ENCODE measurements around the gene LDAH.

Gene LDAH

DNA sequence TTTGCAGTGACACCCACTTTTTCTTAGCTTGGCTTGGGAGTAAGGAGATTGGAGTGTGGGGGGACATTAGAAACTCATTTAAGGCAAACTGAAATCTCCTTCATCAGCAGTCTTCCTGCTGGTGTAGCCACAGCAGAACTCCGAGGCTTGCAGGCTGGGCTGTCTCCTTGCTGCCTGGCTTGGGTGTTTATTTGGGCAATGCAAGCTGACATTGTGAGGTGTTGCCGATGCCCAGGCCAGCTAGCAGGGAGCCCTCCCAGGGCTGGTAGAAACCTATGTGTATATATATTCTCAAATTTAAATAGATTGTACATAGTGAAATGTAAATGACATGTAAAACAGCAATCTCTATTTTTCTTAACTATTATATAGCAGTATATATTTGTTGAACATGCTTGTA, 144.1 kb downstream of the LDAH start:
- no peak for DNase-seq

DNA sequence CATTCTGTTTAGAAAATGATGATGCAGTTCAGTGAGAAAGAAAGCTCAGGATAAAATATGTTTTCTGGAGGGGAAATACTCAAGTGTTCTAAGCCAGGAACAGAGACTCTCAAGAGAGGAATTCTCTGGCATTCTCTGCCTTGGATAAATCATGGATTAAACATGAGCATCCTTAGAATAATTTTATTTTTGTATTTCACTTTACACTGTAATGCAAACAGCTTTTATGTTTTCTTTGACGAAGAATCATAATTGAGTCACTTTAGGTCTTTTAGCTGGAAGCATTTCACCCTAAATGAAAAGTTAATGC, 144.9 kb downstream of the LDAH start:
- DNase-seq, result no peak

DNA sequence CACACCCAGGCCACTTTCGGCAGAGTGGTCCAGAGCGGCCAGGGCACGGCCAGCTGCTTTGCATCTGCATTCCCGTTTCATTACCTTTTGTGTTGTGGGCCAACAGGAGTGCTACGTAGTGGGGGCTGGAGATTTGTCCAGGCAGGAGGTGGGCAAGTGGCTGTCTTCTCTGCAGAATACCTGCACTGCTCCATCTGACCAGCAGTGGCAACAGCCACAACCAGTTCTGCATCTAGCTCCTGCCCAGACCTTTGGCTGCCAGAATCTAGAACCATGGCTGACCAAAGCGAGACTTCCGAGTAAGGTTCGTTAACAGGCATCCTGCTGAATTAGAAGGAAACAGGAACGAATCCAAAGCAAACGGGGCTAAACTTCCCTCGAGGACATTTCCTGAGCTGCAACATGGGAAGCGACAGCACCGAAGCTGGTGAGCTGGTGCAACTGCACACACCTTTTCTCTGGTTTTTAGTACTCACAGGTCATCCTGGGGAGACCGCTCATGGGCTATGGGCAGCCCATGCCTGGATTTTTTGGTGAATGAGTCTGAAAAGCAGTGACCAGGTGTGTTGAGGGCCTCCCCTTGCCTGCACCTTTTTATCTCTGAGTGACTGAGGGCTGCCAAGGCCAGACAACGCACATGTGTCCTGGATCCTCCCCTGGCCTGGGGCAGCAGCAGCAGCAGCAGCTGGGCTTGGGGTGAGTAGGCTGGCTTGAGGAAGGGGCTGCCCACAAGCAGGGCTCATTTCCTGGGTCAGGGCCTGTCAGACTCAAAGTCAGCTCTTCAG, 145.4 kb downstream of the LDAH start:
- no peak for DNase-seq

DNA sequence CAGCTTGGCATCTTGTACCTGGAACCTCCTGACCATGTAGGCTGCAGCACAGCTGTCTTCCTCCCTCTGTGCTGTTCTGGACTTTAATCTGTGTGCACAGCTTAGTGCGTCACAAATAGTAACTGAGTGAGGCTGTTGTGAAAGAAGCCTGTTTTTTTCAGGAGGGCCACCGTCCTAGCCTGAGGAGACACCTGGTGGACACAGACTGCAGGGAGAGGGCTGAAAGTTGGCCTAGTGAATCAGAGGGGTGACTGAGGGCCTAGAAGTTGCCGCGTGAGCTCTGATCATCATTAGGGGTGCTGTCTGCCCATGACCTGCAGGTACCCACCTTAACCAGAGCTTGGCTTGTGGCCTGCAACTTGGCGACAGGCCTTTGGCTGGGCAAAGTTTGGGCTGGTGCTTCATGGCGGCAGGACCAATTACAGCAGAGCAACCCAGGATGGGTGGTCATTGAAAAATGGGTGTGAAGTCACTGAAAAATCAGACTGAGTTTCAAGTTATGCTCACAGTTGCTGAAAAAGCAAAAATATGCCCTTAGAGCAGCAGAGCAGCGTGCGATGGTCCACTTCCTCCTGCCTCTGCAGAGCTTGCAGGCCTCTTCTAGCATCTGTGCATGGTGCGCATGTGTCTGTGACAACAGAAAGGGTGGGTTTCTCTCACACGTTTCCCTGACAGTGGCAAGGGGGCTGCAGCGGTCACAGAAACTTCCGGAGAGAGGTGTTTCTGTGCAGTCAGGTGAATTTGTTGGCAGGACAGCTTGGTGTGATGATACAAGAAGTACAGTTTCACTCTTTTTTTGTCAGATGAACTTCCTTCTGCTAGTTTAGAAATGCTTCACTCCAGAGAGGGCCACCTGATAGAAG, 146.3 kb downstream of the LDAH start:
- DNase-seq, result no peak

DNA sequence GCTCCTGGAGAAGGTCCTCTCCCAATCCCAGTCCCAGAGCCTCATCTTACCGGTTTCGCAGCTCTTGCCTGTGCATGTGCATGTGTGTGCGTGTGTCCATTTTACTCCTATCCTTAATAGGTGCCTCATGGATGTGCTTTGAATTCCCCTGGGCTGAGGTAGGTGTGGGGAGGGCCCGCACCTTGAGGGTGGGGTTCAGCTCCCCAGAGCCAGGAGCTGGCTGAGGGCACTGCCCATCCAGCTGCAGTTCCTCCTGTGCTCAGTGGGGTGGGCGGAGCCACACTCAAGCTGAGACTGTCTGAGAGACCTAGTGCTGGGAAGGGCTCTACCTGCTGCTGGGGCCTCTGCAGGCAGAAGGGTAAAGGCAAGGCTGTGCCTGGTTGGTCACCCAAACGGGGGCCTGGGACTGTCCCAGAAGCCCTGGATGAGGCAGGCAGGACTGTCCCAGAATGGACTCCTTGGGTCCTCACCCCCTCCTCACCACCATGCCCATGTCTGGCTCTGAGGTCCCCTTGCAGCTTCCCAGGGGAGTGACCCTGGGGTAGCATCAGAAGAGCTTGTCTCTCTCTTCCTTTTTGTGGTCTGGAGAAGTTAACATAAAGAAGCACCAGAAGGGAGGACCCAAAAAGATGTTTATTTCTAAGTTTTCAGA, 147.1 kb downstream of the LDAH start:
- DNase-seq, result no peak

DNA sequence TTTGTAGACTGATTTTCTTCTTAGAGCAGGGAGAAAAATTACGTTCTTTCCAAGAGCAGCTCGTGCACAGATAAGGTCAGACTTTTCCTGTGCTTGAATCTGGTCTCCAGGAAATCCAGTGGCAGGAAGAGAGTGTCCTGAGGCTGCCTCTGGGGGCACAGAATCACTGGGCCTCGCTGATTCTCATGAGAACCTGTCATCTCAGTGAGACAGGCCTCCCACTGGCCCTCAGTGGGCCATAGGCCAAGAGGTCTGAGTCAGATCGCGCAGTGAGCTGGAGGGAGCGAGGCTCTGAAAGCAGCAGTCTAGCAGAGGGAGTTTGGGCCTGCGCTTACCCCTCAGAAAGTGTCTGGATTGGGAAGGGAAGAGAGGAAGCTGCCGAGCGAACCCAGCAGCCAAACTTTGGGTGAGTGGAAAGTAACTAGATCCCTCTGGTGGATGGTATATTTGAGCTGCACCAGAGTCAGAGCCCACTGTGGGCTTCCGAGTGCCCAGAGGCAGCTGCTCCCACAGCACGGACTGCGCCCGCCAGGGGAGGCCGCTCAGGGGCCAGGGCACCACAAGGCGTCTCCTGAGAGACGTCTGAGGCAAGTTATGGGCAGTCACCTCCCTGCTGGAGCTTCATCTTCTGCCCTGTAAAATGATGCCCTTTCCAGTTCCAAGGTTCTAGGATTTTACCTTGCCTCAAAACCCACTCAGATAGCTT, 147.8 kb downstream of the LDAH start:
- DNase-seq, result no peak

DNA sequence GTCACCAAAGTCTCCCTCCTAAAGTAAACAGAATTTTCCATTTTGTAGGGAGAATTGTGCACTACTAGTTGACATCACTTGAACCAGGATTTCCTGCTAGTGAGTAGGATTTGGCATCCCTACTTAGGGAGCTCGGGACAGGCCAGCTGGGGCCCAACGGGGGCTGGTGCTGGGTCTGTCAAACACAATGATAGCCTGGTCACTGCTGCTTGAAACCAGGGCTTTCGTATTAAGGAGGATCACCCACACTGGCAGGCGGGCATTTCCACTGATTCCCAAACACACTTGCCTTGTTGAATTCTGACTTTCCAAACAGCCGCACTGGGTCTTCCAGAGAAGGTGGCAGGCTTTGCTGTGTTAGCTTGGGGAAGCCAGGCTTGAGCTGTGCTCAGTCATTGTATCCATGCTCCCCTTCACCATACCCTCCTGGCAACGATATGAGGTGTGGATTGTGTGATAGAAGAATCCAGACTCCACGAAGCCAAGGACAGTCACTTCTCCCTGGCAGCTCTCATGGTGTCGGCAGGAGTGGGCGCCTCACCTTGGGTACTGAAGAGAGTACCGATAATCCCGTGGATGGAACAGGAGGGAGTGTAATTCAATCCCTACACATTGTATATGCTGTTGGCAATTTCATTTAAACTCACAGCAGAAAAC, 148.5 kb downstream of the LDAH start:
- no peak for DNase-seq

DNA sequence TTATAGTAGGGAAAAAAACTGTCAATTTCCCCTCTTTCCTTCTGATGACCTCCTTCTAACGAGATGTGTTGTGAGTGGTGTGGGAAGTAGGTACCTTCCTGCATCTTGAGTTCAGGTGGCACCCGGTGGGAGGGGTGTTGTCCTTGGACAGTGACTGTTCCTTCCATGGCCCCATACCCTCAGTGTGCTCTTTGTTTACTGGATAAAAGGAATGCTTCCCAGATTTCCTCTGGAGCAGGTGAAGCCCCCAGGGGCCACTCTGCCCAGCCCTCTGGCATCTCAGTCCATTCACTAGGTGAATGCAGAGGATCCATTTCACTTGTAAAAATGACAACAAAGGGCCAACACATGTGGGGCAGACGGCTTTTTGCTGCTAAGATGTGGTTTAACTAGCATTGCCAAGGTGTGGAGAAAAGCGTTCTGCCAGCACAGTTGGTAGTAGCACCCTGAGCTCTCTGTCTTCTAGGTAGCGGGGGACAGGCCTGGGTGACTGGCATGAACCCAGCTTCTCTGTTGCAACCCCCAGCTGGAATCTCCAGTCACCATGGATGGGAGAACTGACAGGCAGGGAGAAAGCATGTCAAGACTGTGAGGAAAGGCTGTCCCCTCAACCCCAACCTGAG, 149.1 kb downstream of the LDAH start:
- DNase-seq, result no peak

DNA sequence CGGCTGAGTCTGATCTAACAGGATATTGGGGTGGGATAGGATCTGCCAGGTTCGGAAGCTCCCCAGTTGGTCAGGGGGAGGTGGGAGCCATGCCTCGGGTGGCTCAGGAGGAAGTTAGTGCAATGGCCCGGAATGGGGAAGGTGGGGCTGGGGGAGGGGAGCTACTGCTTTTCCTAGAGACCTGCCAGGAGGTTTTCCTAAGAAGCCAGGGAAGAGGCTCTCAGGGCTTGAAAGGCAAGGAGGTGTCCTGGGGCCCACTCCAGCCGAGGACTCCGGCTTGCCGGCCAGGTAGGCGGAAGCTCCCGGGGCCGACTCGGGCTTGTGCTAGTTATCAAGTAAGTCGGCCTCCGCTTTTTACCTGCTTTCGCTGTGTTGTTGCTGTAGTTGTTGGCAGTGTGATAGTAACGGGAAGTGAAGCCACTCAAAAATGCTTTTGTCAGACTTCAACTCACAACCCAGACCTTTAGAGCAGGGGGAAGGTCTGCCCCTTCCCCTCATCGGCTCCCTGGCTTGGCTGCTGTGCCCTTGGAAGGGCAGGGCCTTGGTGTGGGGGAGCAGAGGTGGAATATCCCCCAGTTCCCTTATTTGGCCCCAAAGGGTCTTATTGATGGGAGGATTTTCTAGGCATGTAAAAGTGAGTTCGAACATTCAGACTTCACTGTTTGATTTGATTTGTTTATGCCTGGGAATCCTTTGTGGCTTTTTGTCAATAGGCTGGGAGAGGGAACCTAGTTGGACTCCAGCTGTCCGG, 150.5 kb downstream of the LDAH start:
- DNase-seq, result no peak

DNA sequence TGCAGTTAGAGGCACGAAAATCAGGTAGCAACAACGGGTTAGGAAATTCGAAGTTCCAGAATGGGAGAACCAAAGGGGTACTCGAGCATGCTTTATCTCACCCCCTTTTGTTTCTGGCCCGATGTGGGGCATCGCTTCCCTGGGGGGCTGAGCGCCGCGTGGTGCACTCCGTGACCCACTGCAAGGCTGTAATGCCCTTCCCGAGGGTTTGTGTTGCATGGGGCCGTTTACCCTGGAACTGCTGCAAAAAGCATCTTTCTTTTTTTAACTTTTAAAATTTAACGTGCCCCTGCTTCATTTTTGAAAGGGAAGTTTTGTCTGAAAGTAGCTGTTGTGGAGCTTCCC, 151.2 kb downstream of the LDAH start:
- no peak for DNase-seq

DNA sequence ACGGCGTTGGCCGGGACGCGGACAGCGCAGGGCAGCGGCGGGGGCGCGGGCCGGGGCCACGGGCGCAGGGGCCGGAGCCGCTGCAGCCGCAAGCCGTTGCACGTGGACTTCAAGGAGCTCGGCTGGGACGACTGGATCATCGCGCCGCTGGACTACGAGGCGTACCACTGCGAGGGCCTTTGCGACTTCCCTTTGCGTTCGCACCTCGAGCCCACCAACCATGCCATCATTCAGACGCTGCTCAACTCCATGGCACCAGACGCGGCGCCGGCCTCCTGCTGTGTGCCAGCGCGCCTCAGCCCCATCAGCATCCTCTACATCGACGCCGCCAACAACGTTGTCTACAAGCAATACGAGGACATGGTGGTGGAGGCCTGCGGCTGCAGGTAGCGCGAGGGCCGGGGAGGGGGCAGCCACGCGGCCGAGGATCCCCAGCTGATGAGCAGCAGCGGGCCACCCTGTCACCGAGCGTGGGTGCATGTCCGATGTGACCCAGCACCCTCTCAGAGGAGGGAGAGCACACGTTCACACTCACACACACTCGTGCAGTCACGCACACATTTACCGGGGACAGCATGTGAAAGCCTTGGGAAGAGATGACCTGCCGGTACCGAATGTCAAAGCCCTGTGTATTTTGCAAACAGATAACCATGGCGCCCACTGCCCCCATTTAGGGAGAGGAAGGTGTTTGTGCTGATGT, 151.7 kb downstream of the LDAH start:
- DNase-seq, result no peak

DNA sequence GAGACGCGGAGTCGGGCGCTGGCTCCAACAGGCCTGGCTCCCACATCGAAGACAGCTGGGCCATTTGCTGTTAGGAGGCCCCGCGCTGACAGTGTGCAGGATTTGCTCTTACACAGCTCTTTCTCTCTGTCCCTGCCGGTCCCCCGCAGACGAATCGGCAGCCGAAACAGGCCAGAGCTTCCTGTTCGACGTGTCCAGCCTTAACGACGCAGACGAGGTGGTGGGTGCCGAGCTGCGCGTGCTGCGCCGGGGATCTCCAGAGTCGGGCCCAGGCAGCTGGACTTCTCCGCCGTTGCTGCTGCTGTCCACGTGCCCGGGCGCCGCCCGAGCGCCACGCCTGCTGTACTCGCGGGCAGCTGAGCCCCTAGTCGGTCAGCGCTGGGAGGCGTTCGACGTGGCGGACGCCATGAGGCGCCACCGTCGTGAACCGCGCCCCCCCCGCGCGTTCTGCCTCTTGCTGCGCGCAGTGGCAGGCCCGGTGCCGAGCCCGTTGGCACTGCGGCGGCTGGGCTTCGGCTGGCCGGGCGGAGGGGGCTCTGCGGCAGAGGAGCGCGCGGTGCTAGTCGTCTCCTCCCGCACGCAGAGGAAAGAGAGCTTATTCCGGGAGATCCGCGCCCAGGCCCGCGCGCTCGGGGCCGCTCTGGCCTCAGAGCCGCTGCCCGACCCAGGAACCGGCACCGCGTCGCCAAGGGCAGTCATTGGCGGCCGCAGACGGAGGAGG, 152.4 kb downstream of the LDAH start:
- DNase-seq, result no peak

DNA sequence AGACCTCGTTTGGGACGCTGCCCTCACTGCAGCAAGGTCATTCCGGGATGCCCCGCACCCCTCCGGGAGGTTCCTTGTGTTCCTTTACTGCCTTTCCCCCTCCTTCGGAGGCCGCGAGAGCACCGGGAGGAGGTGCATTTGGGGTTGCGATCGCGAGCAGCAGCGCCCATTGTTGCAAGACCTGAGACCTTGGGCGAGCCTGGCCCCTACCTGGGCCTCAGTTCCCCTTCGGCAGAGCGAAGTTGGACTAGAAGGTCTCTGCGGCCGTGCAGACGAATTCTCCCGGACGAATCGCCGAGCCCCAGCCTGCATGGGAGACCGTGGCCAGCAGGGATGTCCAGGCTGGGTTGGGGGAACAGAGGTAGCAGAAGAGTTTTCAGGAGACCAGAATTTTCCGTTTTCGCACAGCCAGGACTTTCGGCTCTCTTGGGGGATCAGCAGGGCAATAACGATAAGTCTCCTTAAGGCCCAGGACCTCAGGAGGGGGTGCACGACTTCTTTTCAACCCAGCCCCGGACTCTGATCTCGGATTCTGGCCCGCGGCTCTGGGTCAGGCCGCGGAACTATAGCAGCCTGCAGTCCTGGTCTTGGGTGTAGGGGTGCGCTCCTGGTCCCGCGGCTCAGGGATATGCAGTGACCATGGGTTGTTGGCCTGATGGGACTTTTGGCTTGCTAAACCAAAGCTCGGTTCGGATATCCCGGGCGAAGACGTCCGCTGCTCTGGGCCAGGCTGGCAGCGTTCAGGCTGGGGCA, 153.2 kb downstream of the LDAH start:
- DNase-seq, result no peak

DNA sequence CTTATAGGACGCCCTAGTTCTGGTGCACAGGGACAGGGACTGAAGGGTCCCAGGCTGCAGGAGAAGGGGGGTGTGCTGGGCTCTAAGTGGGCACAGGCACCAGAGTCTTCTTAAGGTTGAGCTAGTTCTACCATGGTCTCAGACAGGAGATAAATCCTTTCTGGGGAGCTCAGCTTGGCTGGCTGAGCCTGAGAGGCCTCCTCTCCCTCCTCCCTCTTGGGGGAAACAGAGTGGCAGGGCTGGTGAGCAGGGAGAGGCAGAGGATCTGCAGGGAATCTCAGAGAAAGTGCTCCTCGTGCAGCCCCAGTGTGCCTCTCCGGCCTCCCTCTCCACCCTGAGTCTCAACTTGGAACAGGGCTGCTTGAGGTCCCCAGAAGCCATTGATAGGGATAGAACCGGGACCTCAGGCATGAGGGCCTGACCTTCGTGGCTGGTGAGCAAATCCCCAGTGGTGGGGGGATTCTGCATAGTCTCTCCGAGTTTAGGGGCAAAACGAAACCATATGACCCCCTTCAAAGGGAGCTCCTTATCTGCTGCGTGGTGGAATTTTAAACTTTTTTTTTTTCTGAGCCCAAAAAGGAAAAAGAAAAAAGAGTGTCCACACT, 153.9 kb downstream of the LDAH start:
- no peak for DNase-seq

DNA sequence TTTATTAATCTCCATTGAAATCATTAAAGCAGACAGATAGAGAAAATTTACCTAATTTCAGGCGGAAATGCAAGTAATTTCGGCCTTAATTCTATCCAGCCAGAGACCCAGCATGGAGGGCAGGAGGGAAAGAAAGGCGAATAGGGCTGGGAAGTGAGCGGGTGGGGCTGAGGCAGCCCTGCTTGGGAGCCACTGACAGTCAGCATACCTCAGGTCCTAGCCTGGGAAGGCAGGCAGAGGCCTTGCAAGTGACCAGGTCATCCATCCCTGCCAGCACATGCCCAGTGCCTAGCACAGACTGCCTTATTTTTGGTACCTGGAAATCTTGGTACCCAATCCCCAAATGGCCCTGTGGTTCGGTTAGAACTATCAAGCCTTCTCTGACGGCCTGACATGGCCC, 154.4 kb downstream of the LDAH start:
- no peak for DNase-seq

DNA sequence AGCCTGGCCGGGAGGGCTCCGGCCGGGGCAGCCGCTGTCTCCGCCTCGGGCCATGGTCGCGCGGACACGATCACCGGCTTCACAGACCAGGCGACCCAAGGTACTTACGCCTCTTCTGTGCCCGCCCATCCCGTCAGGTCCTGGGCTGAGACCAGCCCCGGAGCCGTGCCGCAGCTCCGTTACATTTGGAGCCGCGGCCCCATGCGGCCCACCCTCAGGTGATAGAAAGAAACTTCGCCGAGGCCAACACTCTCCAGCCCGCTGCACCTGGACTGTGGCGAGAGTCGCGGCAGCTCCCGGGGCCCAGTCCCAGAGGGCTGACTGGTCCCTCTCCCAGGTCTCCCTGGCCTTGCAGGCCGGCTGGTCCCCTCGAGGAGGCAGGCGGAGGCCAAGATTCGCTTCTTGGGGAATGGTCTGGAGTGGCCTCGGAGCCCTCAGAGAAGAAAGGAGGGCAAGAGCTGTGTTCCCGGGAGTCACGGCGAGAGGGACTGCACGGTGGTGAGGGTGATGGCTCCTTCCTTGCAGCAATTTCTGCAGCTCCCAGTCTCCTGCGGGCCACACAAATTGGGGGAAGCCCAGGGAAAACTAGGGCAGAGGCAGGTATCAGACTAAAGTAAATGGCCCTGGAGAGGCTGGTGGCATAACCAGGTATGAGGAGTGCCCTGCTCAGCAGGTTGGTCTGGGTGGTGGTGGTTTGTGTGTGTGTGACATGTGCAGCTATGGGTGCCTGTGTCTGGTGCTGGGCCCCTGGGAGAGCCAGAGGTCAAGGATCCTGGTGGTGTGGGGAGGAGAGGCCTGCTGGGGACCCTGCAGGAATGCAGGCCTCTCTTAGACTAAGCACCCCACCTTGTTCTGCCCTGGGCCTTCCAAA, 155.1 kb downstream of the LDAH start:
- no peak for DNase-seq

DNA sequence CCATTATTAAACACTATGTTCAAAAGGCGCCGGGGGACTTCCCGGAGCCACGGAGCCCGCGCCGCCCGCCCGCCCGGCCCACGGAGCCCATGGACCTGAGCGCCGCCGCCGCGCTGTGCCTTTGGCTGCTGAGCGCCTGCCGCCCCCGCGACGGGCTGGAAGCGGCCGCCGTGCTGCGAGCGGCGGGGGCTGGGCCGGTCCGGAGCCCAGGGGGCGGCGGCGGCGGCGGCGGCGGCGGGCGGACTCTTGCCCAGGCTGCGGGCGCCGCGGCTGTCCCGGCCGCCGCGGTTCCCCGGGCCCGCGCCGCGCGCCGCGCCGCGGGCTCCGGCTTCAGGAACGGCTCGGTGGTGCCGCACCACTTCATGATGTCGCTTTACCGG, 155.8 kb downstream of the LDAH start:
- DNase-seq, result no peak
